Medulla oblongata (tissue), 1 donor: ENCODE data around the gene GBX2.

Experiments used
- DNase-seq: peaks from one replicate; pipeline ENCODE4 v3.0.0-alpha.2; 2015; ENCODE audit errors: extremely low spot score

Gene GBX2

DNA sequence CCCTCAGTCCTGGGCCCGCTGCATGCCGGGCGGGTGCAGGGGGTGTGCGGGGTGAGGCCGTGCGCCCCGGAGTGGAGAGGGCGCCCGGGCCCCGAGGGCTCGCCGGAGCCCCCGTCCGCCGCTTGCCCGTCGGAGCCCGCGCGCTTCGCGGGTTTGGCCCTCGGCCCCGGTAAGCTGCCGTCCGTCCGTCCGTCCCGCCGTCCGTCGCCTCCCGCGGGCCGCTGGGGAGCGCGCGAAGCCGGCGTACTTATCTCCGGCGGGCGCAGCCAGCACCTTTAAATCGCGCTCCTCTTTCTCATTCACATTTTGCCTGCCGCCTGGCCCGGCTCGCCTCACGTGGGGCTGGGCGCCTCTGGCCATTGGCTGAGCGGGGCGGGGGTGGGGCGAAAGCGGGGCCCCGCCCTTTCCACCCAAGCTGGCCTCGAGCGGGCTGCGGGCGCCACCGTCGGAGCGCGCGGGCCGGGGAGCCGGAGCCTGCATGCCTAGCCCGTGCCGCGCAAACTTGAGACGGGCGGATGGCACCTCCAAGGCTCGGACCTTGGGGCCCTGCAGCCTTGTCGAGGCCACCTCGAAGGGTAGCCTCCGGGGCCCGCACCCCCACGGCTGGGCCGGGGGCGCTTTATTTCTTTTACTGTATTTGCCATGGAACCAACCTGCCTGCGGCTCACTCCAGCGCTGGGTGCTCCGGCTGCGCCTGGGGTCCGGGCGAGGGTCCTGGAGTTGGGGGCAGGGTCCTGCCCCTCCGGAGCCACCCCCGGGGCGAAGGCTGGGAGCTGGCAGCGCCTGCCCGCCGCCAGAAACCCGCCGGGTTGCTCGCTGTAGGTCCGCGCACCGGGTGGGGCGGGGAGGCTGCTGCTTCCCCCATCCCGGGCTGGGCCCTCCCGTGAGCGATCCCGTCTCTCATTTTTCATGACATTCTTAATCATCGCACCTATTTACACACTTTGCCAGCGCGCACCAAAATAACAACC is at the start of gene GBX2:
Gene GBX2 (minus strand): TSS at position 277 of the 971 bp plus-strand sequence. CDS start 415 bp downstream, outside the sequence.
- peak; percentile 60 for DNase-seq

DNA sequence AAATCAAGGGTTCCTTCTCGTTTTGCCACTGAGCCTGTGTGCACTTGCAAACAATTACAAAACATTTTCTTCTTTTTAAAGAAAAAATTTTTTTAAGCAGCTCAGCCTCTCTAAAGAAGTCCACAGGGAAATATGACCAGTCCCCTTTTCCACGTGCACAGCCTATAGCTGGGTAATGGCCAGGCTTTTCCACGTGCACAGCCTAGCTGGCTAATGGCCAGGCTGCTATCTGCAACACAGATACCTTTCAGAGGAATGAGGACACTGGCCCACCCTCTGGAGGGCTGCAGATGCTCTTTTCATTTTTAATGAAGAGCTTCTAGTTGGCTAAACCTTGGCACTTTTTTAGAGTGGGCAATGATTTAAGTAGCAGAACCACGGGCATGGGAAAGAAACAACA is 49.7 kb upstream of the GBX2 start:
- no peak for DNase-seq

DNA sequence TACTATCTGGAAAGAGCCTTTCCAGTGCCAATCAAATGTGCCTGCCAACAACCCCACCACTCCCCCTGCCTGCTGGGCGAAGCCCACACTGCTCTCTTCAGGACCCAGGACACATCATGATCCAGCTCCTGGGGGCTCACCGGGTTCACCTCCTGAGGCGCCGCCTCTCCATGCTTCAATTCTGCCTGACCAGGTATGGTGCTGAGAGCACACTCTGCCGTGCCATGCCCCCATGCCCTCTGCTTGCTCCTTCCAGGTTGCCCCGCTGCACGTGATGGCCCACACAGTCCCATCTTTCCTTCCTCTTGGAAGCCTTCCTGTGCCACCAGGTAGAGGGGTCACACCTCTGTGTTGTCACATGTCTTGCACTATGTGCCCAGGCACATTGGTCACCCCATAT is 48.5 kb upstream of the GBX2 start:
- no peak for DNase-seq

DNA sequence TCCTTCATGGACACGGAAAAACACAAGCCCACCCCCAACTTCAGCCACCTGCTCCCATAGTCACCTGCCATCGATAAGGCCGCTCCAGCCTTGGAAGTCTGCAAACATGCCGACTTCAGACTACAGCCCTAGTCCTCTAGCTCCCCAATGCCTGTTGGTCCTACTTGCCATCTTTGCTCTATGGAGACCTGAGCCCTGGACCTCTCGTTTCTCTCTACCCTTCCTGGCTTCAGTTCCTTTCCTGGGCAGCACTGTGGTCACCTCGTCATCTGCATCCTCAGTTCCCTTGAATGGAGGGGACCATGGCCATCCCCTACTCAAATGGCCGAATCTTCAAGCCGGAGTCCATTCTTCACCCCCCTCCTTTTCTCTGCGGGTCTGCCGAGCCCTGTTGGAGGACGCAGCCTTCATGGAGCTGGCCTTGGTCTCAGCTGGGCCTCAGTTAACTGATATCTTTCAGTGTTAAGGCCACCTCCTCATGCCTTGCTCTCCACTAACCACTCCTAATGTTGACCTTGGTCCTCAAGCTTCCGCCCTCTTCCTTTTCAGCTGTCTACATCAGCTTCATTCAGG is 47.7 kb upstream of the GBX2 start:
- no peak for DNase-seq

DNA sequence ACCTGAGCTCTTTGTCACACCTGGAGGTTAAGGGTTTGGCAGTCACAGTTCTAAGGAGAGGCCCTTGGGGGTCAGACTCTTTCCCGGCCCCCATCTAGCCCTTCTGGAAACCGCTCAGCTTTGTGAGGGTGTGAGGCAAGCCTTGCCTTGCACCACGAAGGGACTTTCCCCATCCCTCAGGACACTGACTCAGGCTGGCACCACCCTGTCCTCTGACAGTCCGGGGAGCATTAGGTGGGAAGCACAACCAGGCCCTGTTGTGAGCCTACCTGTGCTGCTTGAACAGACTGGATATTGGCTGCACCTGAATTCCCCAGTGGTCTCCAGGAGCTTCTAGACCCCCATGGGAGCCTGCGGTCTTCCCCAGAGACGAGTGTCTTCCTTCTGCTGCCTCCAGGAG is 47.0 kb upstream of the GBX2 start:
- DNase-seq: no peak

DNA sequence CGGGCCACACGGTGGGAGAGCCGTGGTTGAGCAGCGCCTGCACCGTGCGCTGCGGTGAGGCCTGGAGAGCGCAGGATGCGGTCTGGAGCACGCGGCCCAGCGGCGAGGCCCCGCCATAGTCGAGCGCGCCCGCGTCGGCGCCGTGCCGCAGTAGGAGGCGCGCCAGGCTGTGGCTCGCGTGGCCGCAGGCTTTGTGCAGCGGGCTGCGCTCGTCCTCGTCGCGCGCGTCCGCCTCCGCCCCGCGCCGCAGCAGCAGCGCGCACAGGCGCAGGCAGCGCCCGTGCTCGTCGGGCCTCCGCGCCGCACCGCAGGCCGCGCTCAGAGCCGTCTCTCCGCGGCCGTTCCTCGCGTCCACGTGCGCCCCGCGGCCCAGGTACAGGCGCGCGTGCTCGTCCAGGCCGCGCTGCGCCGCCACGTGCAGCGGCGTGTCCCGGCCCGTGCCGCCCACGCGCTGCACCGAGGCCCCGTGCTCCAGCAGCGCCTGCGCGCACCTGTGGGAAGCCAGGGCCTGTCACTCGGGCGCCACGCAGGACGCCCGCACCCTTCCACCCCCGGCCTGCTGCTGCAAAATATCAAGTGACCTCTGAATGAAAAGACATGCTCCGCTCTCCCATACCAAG is 46.3 kb upstream of the GBX2 start:
- no peak for DNase-seq

DNA sequence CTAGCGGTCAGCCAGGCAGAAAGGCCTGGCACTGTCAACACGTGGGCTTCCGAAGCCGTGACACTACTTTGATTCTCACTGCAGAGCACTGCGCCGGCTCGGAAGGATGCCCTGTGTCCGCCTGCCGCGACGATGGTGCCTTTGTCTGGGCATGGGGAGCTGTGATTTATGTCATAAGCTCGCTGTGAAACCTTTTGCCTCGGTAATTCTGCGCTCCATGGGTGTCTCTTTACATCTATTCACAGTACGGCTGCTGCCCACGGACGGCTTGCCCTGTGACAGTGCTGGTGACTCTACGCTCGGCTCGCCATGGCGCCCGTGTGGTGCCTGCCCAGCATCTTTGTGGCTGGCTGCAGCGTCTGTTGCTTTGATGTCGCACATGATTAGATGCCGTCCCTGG is 43.1 kb upstream of the GBX2 start:
- DNase-seq: no peak

DNA sequence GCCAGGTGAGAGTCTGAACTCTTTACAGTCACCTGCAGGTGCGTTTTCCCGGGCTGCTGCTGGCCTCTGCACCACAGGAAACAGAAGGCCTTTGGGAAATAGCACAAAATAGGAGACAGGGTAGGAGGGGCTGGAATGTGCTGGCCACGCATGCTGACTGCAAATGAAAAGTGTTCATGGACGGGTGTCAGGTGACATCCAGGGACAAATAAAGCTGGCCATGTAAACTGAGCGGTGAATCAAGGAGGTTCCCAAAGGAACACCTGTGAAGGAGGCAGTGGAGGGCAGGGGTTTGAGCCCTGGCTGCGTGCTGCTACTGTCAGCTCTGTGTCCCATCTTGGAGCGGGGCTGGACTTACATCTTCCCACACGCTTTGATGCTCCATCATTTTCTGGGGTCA is 42.4 kb upstream of the GBX2 start:
- DNase-seq: no peak

DNA sequence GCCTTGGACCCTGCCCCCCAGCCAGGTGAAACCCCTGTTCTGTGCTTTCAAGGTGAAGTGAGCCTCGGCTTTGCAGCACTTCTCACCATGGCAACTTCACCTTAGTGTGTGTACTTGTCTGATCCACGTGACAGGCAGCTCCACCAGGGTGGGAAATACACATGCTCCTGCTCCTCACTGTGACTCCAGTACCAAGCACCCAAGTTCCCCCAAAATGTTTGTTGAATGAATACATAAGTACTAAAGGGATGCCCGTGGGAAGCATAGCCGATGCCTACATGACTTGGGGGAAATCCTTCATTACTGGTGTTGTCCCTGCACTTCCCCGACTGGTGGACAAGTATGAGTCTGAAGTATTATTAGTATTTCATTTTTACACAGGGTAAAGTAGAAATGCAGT is 41.8 kb upstream of the GBX2 start:
- DNase-seq: no peak

DNA sequence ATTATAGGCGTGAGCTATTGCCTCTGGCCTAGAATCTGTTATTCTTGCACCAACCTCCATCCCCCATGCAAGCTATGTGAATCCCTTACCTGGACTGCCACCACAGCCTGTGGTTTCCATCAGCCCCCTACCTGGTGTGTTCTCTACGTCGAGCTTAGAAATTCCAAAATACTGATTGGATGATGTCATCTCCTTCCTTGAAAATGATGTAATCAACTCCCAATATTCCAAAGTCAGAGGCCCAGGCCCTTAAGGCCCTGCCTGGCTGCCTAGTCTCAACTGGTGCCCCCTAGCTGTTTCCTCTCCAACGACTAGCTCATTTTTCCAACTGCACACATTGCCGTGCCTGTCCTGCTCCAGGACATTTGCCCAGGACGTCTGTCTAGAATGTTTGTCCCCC is 41.3 kb upstream of the GBX2 start:
- DNase-seq: no peak

DNA sequence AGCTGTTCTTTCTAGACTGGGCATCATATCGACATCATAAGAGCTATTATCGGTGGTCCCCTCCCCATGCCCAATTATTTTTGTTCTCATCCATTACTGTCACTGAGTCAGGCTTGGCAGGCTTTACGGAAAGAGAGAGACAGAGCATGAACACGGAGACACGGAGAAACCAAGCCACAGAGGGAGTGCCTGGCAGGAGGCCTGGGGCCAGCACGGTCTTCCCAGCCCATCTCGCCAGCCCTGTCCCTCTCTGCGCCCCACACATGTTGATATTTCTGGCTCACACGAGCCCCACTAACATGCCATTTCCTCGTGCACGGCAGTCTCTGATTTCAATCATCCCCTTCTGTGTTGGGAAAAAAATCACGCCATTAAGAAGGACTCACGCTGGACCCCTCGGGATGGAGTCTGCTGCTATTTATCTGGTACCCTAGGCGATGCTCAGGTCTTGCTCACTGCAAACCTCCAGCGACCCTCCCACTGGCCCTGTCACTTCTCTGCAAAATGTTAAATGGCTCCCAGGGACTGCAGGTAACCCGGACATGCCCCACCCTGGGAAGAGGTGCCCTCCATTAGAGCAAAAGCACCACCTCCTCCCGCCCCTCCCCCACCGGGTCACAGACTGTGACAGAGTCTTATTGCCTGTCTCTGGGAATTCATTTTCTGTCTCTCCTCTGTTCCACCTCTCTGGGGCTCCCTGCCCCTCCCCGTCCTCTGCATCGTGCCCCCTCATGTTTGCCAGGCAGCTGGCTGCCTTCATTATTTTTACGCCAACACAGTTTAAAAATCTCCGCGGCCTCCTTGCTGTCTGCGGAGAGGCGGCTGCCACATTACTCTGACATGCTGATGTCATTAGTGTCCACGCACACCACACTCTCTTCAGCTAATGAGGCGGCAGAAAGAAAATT is 40.1 kb upstream of the GBX2 start:
- no peak for DNase-seq

DNA sequence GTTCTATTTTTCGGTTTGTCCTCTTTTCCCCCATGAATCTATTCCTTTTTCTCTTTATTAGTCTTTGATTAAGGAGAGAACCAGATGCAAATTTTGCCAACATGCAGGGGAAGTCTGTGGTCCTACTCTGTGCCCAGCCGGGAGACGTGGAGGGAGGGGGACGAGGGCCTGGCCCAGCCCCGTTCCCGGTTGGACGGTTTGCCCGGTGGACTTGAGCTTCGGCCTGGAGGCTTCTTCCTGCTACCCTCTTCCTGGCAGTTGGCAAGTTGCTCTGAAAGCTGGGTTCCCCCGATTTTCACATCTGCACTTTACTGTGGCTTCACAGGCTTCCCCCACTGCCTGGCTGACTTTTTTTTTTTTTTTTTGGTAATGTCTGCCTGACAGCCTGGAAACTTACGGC is 39.3 kb upstream of the GBX2 start:
- no peak for DNase-seq

DNA sequence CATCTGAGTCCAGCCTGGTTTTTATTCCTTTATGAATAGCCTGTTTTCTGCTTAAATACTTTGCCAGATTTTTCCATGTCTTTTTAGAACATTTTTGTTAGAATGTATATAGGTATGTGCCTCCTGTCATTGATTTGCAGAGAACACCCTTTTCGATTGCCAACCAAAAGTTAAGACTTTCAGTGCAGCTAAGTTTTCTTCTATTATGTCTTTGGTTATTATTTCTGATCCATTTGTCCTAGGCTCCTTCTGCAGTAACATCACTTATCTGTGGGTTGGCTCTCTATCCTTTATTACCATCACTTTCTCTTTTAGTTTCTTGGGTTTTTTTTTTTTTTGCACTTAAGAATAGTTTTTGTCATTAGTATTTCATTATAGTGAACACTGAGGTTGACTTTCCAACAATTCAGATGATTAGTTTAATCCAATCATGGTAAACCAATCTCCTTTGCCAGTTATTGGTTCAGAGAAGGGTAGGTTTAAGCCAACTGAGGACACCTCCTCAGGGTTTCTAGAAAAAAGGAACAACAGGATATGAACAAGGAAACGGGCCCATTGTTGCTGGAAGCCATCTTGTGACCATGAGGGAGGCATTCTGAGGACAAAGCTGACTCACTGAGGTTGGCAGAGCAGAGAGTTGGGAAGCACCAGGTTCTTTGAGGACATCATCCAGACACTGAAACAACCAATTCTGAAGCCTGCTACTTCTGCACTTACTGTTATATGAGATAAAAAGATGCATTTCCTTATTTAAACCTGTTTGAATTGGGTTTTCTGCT is 37.9 kb upstream of the GBX2 start:
- no peak for DNase-seq

DNA sequence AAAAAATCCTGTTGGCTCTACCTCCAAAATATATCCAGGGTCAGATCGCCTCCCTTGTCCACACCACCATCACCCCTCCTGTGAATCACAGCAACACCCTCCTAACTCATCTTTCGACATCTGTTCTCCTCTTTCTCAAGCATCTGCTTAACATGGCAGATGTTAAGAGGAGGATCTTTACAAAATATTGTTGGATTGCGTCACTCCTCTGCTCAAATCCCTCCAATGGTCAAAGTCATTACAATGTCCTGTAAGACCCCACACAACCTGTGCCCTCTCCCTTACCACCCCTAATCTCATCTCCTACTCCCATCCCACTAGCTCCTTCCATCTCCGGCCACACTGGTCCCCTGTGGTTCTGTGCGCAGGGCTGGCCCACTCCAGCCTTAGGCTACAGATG is 36.8 kb upstream of the GBX2 start:
- DNase-seq: no peak

DNA sequence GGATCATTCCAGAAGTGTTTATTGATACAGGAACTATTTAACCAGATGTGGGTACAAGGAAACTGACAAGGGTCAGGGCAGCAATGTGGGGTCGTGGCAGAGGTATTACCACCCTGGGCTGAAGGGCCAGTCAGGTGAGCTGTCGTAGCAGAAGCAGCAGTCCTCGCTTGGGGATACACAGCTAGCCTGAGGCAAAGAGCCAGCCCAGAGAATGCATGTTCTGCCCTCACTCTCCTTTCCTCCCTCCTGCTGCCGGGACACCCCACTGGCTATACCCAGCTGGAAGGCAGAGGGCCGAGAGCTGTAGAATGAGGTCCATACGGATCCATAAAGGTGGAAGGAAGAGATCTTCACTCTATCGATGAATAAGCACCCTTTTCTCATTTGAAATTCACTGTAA is 32.2 kb upstream of the GBX2 start:
- DNase-seq: no peak

DNA sequence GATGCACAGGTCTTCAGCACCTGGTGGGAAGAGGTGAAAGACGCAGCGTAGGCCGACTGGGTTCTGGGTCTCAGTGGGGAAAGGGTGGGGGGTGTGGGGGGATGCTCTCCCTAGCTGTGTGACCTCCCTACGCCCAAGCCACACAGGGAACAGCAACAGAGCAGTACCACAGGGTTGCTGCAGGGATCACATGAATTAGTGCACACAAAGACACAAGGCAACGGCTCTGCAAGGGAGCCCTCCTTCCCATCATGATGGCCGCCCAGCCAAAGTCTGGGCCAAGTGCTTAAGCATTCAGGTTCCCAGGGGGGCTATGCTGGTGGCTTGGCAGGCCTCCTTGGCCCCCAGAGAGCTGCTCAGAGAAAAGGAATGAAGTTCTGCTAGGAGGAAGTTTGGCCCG is 28.2 kb upstream of the GBX2 start:
- no peak for DNase-seq

DNA sequence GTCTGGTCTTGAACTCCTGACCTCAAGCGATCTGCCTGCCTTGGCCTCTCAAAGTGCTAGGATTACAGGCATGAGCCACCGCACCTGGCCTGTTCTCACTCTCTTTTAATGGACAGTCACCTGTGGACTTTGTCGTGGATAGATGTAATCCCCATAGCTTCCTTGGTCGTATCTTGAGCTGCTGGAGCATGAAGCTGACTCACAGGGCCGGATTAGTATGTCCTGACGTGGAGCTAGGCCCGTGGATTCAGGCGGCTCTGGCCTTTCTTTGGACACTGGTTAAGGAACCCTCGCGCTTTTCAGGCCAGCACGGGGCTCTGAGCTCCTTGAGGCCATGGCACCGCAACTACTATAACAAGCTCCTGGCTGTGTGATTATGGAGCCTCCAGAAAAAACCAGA is 27.5 kb upstream of the GBX2 start:
- DNase-seq: no peak

DNA sequence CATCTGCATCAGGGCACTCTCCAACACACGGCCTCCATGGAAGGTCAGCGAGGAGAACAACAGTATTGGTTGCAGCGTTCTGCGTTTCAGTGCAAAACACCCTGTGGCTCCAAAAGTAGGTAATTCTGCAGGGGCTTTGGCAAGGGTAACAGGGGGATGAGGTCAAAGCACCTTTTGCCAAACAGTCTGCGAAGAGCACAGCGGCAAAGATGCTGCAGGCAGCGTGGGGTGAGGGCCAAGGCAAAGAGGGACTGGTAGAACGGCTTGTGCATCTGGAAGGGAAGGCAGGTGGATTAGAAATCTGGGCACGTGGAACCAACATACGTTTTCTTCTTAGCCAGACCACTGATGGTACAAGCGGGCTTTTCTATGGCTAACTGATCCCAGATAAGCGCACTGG is 26.6 kb upstream of the GBX2 start:
- no peak for DNase-seq

DNA sequence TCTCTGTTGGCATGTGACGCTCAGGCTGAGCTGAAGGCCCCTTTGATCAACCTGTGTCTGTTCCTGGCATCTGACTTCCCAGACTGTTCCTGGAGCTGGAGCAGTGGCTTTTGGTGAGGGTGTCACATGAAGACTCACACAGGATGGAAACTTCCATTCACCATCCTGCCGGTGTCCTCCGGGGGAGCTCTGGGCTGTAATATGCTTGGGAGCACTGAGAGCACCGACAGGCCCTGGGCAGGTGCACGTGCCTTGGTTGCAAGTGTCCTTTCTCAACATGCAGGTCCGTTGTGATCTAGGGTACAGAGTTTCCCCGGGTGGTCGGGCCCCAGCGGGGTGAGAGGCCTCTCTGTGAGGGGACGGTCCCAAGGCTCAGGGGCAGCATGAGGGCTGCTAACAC is 24.8 kb upstream of the GBX2 start:
- DNase-seq: no peak

DNA sequence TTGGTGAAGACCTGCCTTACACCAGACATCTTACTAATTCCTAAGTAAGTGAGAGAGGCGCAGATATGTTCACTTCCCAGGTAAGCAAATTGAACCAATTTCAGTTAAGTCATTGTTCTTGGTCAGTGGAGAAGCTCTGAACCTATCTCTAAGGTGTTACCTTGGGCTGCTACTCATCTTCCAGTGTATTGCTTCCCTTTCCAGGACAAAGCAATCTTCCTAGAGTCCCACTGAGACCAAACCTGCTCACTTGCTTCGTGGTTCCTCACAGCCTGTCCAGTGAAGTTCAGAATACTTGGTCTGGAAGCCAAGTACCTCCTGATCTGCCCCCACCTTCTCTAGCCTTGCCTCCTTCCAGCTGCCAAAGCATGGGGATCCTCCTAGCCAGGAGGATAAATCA is 22.5 kb upstream of the GBX2 start:
- DNase-seq: no peak

DNA sequence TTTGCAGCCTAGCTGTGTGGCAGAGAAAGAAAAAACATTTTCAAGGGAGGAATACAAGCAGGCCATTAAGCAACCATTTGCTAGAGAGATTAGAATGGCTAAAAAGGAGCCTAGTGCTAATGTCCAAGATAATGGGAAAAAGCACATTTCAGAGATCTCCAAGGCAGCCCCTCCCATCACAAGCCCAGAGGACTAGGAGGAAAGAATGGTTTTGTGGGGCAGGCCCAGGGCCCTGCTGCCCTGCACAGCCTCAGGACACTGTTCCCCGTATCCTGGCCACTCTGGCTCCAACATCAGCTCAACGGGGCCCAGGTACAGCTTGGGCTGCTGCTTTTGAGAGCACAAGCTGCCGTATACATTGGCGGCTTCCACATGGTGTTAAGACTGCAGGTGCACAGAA is 16.5 kb upstream of the GBX2 start:
- DNase-seq: no peak
